Amniotic stem cell (primary cell): Measurements from ENCODE around the gene PIGL.
"Not testable (repeated sequence)": the region's sequence is repeated elsewhere in the genome, so short reads cannot be mapped to it uniquely, and the experiment has no call there.

Source experiments
- DNase-seq: peaks from one replicate; lab custom pipeline; 2025; lab: John Stamatoyannopoulos, UW

PIGL gene

DNA sequence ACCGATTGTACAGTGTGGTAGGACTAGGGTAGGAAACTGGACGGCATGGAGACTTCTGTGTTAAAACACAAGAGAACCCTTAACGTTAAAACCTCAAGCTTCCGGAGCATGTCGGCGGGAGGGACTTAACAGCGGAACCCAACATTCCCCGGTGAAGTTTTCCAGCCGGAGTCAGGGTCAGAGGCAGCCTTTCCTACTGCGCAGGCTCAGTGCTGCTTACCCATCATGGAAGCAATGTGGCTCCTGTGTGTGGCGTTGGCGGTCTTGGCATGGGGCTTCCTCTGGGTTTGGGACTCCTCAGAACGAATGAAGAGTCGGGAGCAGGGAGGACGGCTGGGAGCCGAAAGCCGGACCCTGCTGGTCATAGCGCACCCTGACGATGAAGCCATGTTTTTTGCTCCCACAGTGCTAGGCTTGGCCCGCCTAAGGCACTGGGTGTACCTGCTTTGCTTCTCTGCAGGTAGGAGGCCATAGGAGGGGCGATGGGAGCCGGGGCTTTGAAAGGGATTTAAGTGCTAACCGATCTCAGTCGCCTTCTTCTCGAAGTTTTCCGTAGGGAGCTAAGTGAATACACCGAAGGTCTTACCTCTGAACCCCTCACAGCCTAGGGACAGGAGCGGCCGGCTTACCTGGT lies at the start of gene PIGL:
TSS of gene PIGL (plus strand) at position 209 of the 634 bp plus-strand sequence. CDS start at position 226, 17 bp downstream.
- DNase-seq, result peak; percentile 75

DNA sequence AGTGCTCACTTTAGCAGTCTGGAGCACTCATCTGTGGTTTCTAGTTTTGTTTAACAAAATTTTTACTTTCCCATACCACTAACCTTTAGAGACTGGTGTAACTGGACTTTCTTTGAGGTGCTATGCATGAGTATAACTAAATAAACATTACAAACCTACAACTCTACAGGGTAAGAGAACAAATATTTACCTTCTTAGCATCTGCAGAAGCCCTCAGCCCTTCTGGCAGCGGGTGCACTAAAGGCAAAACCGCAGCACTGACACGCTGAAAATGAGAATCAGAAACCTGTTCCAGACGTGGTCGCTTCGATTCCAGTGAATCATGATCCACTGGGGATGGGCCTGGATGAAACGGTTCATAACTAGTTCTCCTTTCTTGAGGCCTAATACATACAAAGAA lies 45.4 kb upstream of the PIGL start:
- no peak for DNase-seq

DNA sequence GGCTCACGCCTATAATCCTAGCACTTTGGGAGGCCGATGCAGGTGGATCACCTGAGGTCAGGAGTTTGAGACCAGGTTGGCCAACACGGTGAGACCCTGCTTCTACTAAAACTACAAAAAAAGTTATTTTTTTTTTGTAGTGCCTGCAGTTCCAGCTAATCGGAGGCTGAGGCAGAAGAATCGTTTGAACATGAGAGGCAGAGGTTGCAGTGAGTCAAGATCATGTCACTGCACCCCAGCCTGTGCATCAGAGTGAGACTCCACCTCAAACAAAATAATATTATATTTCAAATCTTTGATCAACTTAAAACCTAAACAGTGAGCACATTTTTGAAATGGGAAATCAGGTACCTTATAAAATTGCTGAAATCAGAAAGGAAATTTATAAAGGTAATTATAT lies 38.2 kb upstream of the PIGL start:
- DNase-seq, result no peak

DNA sequence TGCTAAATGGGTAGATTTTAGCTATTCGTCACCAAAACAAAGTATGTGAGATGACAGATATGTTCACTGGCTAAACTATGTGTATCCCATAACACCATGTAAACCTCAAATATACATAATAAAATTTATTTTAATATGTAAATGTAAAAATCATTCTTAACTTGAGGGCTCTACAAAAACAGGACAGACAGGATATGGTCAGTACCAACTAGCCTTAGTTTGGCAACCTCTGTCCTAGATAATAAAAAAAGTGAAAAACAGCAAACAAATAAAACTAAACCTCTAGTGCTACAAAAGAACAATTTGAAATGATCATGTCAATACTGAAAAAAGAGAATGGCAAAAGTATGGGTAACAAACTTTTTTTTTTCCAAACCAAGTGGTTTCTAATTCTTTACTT lies 35.4 kb upstream of the PIGL start:
- DNase-seq, result no peak

DNA sequence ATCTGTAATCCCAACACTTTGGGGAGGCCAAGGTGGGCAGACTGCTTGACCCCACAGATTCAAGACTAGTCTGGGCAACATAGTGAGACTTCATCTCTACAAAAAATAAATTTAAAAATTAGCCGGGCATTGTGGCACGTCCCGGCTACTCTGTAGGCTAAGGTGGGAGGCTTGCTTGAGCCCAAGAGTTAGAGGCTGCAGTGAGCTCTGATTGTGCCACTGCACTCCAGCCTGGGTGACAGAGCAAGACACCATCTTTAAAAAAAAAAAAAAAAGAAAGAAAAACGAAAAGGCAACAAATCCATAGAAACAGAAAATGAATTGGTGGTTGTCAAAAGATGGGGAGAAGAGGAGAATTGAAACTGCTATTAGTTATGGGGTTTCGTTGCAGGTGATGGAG lies 29.4 kb upstream of the PIGL start:
- no peak for DNase-seq

DNA sequence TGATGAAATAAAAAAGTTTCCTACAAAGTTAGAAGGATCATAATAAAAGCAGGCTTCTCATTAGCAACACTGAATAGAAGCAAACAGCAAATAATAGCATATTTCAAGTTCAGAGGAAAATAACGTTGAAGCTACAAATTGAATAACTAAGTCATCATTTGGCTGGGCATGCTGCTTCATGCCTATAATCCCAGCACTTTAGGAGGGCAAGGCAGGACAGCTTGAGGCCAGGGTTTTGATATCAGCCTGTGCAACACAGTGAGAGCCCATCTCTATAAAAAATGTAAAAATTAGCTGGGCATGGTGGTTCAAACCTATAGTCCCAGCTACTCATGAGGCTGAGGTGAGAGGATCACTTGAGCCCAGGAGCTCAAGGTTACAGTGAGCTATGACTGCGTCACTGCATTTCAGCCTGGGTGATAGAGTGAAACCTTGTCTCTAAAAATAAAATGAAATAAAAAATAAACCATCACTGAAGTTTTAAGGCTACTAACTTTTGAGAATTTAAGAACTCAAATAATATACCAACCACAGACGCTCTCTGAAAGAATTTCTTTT lies 27.1 kb upstream of the PIGL start:
- no peak for DNase-seq

DNA sequence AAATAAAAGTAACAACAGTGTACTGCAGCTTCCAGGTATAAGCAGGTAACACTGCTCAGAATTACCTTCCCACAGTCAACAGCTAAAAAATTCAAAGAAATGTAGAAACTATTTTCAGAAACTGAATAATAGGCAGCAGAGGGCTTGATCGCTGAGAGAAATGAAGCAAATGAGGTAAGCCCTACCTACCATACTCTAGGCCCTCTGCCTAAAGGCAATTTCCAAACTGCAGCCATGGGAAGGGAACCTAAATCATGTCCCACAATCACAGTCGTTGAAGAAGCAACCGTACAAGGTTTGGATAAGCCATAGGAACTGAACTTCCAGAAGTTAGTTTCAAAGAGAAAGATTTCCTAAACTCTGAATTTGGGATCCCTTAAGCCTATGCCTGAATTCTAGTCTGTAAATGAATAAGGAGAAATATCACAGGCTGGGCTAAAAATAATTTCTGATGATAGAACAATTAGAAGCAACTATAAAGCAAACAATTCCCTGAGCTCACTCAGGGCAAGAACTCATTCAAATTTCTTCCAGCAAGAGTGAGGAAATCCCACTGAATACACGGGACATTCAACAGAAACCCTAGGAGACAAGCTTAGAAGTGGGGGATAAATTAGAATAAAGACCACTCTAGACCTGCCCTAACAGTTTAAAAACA lies 26.2 kb upstream of the PIGL start:
- DNase-seq, result no peak

DNA sequence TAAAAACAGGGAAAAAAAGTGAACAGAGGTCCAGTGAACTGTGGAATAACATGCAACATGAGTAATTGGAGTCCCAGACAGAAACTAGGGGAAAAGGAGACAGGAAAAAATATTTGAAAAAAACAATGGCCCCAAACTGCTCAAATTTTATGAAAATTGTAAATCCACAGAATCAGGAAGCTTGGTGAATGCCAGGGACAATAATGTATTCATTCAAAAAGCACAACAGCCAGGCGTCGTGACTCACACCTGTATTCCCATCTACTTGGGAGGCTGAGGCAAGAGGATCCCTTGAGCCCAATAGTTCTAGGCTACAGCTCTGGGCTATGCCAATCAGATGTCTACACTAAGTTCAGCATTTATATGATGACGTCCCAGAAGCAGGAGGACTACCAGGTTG lies 25.4 kb upstream of the PIGL start:
- DNase-seq, result no peak

DNA sequence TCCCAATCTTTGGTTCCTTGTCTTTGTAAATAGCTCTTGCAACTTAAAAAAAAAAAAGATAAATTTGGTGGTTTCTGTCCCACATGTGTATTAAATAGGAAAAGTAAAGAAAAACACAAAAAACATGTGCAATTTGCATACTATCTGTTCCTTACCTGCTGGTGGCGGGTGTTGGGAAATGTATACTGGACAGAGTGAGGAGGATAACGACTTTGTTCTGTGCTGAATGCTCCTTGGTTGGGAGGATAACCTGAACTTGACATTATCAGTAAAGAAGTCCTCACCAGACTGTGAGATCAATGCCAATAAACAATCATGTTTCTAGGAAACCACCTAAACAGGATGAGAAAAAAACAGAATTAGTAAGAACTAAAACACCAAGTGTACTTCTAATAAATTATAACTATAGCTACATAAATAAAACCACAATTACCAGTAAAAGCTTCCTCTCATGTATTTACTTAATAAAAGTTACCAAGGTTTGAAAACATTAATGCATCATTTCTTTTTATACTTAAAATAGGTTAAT lies 22.6 kb upstream of the PIGL start:
- DNase-seq, result not testable (repeated sequence)

DNA sequence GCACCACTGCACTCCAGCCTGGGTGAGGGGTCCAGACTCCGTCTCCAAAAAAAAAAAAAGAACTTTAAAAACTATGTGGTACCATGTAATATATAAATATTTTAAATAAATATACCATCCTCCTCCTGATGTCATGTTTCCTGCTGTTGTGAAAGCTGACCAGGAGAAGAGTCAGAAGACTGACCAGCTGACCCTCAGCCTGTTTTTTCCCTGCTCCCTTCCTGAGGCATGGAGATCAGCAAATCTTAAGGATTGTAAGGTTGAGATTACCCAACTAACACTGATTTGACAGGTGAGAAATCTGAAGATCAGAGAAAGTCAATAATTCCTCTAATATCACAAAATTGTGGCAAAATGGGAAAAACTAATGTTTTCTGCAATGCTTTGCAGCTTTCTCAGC lies 19.7 kb upstream of the PIGL start:
- no peak for DNase-seq

DNA sequence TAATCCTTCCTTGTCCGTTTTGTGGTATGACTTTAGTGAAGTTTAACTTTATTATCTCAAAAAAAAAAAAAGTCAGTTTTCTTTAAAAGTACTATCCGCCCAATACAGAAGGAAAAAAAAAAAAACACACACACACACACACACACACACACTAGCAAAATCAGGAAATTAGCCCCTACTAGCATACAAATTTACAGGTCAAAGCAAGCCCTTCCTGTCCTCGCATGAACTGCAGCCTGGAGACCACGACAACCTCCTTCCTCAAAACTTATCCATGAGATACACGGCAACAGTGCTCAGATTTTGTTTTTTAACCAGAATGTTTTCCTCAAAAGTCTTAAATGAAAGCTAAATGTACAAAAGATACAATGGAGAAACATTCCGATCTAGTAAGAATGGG lies 17.9 kb upstream of the PIGL start:
- DNase-seq, result no peak

DNA sequence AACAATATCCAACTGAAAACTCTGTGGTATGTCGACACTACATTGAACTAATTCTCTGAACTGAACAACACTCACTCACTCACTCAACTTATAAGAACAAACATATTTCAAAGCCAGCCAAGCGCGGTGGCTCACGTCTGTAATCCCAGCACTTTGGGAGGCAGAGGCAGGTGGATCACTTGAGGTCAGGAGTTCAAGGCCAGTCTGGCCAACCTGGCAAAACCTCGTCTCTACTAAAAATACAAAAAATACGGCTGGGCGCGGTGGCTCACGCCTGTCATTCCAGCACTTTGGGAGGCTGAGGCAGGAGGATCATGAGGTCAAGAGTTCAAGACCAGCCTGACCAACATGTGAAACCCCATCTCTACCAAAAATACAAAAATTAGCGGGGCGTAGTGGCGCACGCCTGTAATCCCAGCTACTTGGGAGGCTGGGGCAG lies 15.3 kb upstream of the PIGL start:
- DNase-seq, result not testable (repeated sequence)

DNA sequence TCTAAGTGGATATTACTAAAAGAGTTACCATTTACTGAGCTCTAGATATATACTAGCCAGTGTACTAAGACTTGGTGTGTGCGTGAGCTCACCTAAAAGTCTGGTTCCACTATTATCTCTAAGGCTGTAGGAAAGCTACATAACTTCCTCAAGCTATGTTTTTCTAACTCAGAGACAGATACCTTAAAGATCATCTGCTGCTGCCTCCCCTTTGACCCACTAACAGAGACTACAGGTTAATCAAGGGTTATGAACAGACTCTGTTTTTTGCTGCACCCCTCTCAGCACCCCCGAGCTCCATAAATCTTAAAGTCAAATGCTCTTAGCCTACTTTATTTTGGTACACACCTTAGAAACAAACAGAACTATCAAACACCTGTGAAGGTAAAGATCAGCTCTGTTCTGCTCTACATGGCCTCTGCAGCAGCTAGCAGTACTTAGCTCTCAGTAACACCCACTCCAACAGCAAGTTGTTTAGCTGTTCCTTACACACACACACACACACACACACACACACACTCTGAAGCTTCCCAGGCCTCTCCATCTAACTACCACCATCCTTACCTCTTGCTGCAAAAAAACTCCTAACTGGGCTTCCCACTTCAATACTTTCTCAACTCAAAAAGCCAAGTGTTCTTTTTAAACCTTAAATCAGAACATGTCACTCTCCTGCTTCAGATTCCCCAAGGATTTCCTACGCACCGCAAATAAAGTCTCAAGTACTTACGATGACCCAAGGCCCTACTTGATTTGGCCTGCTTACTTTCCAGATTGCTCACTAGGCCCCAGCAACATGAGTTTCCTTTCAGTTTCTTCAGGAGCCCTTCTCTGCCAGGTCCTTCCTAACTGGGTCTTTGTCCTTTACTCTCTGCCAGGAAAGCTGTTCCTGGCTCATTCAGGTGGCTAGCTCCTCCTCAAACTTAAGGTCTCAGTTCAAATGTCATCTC lies 14.2 kb upstream of the PIGL start:
- not testable (repeated sequence) for DNase-seq

DNA sequence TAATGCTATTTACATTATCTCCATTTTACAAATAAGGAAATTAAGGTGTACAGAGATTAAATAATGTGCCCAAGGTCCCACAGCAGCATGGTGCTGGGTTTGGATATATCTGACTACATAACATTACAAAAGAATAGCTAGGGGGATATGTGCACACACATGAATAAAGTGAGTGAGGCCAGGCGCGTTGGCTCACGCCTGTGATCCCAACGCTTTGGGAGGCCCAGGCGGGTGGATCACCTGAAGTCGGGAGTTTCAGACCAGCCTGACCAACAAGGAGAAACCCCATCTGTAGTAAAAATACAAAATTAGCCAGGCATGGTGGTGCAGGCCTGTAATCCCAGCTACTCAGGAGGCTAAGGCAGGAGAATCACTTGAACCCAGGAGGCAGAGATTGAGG lies 12.2 kb upstream of the PIGL start:
- DNase-seq, result not testable (repeated sequence)

DNA sequence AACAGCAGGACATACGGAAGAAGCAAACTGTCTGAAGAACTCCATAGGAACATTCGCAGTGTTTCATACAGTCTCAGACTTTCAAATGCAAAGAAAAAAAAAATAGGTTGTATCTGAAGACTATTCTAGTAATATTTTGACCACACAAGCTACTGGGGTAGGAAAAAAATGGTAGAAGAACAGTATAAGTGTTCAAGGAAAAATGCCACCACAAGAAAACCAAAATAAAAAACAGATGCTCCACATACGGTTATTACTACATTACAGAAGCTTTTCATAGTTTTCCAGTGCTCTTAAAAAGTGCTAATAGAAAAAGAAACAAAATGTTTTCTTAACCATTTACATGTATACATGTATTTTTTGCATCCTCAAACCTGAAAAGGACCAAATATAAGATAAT lies 5.4 kb upstream of the PIGL start:
- DNase-seq, result no peak

DNA sequence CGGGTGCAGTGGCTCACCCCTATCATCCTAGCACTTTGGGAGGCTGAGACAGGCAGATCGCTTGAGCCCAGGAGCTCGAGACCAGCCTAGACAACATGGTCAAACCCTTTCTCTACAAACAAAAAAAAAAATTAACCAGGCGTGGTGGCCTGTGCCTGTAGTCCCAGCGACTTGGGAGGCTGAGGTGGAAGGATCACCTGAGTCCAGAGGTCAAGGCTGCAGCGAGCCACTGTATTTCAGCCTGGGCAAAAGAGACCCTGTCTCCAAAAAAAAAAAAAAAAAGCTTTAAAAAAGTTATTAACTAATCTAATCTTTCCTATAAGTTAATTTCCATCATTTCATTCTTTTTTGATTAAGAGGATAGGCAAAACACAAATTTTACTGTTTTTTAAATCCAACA lies 4.2 kb upstream of the PIGL start:
- DNase-seq, result no peak

DNA sequence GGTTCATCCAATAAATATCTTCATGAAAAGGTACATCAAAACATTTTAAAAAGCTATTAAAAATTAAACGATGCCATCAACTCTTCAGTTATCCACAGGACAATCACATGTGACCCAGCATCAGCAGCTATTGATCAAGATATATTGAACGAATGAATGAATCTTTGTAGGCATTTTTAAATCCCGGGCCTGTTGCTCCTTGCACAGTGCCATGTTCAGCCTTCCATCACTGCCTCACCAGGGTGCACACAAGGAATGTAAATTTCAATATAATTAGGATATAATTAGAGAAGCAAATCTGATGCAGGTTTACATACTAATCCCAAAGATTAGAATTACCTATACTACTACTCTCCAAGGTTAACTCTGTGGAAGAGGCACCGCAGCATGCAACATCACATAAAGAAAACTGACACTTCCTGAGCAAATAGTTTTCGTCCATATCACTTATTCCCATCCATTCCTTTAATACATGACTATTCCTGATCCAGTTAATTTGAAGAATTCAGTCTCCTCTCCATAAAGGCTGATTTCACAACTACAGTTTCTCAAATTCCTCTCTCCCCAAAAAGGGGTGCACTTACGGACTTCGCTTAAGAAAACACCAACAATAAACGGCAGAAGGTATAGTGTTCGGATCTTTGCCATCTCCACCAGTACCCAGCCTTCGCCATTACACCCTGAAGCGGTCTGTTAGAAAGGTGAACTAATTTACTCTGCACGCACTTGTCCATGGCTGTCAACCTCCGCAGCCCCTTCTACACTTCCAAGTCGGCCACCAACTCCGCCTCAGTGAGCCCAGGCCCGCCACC lies 2.6 kb upstream of the PIGL start:
- no peak for DNase-seq

DNA sequence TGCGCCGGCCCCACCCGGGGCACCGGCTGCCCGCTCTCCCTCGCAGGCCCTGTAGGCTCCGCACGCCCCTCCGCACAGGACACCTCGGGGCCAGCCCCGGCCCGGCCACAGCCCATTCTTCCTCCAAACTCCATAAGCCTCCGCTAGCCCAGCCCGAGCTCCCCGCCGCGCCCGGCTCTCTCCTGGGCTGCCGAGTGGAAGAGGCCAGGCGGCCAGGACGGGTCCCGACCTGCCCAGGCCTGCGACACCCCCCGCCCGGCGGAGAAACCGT lies 2.1 kb upstream of the PIGL start:
- DNase-seq, result no peak

DNA sequence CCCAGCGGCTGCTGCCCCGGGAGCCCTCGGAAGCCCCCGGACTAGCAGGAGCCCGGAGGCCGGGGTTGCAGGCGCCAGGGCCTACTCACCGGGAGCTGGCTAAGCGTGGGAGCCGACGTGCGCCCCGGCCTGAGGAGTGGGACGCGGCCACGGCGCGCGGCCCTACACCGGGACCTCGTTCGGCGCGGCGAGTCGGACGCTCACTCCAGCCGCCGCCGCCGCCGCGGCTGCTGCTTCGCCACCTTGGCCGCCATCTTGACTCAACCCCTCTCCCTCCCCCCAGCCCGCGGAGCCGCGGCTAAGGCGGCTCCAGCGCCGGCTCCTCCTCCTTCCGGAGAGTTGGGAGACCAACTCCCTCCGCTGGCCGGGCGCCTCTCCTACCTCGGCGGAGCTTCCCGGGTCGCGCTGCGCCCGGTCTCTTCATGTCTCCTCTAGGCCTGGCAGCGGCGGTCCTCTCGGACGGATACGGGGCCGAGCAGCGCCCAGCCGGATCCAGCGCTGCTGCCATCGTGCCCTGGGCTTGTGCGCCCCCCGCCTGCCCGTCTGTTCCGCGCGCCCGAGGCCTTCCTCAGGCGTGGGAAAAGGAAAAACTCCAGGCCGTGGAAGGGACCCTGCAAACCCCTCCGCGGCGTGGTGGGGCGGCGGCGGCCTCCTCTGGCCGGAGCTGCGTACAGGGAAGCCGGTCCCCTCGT lies 1.6 kb upstream of the PIGL start, which contains the start of gene NCOR1:
TSS of gene NCOR1 (minus strand) at position 262 of the 692 bp plus-strand sequence. CDS start 20,965 bp downstream, outside the sequence.
- DNase-seq, result peak; percentile 79

DNA sequence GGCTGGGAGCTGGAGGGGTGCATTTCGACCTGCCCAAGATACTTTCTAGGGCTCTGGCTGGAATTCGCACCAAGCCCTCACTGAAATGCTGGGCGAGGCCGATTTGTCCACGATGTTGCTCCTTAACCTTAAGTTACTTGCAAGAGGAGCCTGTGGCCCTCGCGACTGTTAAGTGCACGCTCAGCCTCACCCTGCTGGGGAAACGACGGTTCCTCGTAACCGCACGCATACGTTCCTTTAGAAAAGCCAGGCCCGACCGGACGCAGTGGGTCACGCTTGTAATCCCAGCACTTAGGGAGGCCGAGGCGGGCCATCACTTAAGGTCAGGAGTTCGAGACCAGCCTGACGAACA lies 1.1 kb upstream of the PIGL start:
- DNase-seq, result no peak
